Measurements from ENCODE around the gene SVOPL. TPM values are rescaled to one million over a fixed set of nuclear protein-coding genes. Genes with fewer than 3 reads are reported as not detected.

The SVOPL gene, protein sequence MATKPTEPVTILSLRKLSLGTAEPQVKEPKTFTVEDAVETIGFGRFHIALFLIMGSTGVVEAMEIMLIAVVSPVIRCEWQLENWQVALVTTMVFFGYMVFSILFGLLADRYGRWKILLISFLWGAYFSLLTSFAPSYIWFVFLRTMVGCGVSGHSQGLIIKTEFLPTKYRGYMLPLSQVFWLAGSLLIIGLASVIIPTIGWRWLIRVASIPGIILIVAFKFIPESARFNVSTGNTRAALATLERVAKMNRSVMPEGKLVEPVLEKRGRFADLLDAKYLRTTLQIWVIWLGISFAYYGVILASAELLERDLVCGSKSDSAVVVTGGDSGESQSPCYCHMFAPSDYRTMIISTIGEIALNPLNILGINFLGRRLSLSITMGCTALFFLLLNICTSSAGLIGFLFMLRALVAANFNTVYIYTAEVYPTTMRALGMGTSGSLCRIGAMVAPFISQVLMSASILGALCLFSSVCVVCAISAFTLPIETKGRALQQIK
- total RNA-seq: 1 to 10 TPM in 1 of 4 donors, under 1 TPM in 2, not detected in 1; 0.19 to 1.9 (median 0.86) TPM

DNA sequence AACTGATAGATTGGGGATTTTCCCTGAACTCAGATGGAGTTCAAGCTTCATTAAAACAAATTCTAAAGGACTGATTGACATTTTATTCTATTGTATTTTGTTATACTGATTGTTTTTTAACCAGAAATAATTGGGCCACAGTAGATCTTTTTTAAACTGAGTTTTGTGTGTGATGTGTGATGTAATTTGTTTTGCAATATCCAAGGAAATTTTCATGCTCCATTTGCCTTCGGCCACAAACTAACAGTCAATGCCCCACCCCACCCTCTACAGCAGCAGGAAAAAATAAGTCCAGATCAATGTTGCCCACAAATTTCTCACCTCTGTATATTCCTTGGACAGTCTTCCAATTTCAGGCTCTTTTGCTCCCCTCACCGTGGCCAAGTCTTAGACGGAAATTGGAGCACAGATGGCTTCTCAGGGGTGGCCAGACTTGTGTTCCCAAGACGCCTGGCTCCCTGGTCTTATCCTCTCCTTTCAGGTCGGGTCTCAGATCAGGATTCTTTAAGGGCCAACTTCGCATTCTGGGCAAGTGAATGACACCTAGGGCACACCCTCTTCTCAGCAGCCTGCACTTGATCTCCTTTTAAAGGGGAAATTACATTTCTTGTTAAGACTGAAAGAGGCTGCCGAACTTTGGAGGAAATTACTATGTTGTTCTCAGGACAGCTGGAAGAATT, at the start of gene SVOPL:
SVOPL (minus strand) TSS at position 506 of the 680 bp plus-strand sequence. CDS start 22,317 bp downstream, outside the sequence.
- Histone ChIP-seq H3K36me3 (no peaks in the 10 kb centered on the region), H3K4me3 (no peak within 1 kb of the TSS), H3K27me3 (no peaks in the 10 kb centered on the region), H3K4me1 (no peaks in the 10 kb centered on the region), H3K9me3 (no peaks in the 10 kb centered on the region), H3K27ac (no peak within 1 kb of the TSS)
- 65% methylated on average over 7 of the region's 7 CpGs for WGBS
- no peak for DNase-seq (ENCODE audit: low spot score in 2 of 2)
- TF ChIP-seq POLR2AphosphoS5 (IDR thresholded peaks at IDR 0.05) (no peak), POLR2A (IDR thresholded peaks at IDR 0.05) (no peak), EP300 (IDR thresholded peaks at IDR 0.05) (no peak)
- TF ChIP-seq, protein P1, sequence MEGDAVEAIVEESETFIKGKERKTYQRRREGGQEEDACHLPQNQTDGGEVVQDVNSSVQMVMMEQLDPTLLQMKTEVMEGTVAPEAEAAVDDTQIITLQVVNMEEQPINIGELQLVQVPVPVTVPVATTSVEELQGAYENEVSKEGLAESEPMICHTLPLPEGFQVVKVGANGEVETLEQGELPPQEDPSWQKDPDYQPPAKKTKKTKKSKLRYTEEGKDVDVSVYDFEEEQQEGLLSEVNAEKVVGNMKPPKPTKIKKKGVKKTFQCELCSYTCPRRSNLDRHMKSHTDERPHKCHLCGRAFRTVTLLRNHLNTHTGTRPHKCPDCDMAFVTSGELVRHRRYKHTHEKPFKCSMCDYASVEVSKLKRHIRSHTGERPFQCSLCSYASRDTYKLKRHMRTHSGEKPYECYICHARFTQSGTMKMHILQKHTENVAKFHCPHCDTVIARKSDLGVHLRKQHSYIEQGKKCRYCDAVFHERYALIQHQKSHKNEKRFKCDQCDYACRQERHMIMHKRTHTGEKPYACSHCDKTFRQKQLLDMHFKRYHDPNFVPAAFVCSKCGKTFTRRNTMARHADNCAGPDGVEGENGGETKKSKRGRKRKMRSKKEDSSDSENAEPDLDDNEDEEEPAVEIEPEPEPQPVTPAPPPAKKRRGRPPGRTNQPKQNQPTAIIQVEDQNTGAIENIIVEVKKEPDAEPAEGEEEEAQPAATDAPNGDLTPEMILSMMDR (IDR thresholded peaks at IDR 0.05): no peak

DNA sequence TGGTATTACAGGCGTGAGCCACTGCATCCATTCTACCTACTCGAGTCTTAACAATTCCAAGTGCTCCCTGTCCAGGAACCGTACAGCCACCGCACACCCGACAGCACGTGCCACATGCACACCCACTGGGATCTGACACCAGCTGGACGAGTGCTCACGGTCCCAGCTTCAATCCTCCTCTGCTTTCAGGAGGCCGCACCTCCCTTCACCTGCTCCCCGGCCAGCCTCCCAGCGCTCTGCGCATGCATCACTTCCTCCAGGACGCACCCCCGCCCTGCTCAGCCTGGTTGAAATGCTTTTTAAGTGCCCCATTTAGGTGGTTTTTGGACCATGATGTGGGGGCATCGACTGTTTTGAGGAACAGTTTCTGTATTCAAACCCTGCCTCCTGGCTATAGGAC, 49.3 kb upstream of the SVOPL start:
- TF ChIP-seq, protein P1 (IDR thresholded peaks at IDR 0.05): no peak
- no peak for TF ChIP-seq POLR2AphosphoS5 (IDR thresholded peaks at IDR 0.05)
- no peak for TF ChIP-seq EP300 (IDR thresholded peaks at IDR 0.05)
- TF ChIP-seq POLR2A (IDR thresholded peaks at IDR 0.05): no peak
- H3K4me1 ChIP-seq: peaks cover 7% of the 10 kb centered on the region
- 96% methylated on average over 15 of the region's 15 CpGs for WGBS
- no peaks in the 10 kb centered on the region for H3K36me3 ChIP-seq
- H3K4me3 ChIP-seq: no peak overlapping the region
- H3K9me3 ChIP-seq: no peaks in the 10 kb centered on the region
- DNase-seq (ENCODE audit: low spot score in 2 of 2): no peak
- no peaks in the 10 kb centered on the region for H3K27me3 ChIP-seq
- no peak overlapping the region for H3K27ac ChIP-seq

DNA sequence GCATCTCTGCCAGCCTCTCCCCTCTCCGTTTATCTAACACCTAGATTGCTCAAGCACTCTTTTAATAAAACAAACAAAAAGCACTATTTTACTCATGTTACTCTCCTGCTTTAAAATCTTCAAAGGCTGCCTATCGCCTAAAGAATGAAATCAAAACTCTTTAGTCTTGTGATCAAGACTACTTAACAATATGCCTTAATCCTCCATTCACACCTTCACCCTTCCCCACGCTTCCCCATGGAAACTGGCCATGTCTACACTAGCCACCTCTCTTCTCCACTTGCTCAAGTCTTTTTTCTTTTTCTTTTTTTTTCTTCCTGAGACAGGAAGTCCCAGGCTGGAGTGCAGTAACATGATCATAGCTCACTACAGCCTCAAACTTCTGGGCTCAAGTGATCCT, 48.8 kb upstream of the SVOPL start:
- H3K4me1 ChIP-seq: peaks cover 2% of the 10 kb centered on the region
- H3K4me3 ChIP-seq: no peak overlapping the region
- H3K9me3 ChIP-seq: no peaks in the 10 kb centered on the region
- no peak for DNase-seq (ENCODE audit: low spot score in 2 of 2)
- no peak overlapping the region for H3K27ac ChIP-seq
- no peaks in the 10 kb centered on the region for H3K27me3 ChIP-seq
- TF ChIP-seq EP300 (IDR thresholded peaks at IDR 0.05) (no peak), POLR2A (IDR thresholded peaks at IDR 0.05) (no peak), POLR2AphosphoS5 (IDR thresholded peaks at IDR 0.05) (no peak)
- TF ChIP-seq, protein P1 (IDR thresholded peaks at IDR 0.05): no peak
- WGBS: 74% methylated on average over 3 of the region's 3 CpGs
- H3K36me3 ChIP-seq: no peaks in the 10 kb centered on the region

DNA sequence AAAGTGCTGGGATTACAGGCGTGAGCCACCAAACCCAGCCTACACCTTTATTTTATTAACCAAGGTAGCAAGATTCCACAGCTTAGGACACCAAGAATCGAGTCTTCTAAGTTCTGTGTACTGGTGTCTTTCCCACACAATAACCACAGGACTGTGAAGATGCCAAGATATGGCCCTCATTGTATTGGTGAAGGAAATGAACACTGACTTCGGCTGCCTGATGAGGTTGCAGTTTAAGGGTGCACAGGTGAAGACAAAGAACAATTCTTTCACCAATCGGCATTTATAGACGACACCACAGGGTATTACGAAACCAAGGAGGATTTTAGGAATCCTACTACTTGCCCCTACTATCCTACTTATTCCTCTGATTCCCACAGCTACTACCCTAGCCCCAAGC, 47.5 kb upstream of the SVOPL start:
- no peaks in the 10 kb centered on the region for H3K27me3 ChIP-seq
- no peaks in the 10 kb centered on the region for H3K9me3 ChIP-seq
- DNase-seq (ENCODE audit: low spot score in 2 of 2): no peak
- no peaks in the 10 kb centered on the region for H3K4me1 ChIP-seq
- WGBS: 85% methylated on average over 6 of the region's 6 CpGs
- H3K36me3 ChIP-seq: no peaks in the 10 kb centered on the region
- TF ChIP-seq POLR2AphosphoS5 (IDR thresholded peaks at IDR 0.05) (no peak), EP300 (IDR thresholded peaks at IDR 0.05) (no peak), POLR2A (IDR thresholded peaks at IDR 0.05) (no peak)
- TF ChIP-seq, protein P1 (IDR thresholded peaks at IDR 0.05): no peak
- no peak overlapping the region for H3K27ac ChIP-seq
- H3K4me3 ChIP-seq: no peak overlapping the region

DNA sequence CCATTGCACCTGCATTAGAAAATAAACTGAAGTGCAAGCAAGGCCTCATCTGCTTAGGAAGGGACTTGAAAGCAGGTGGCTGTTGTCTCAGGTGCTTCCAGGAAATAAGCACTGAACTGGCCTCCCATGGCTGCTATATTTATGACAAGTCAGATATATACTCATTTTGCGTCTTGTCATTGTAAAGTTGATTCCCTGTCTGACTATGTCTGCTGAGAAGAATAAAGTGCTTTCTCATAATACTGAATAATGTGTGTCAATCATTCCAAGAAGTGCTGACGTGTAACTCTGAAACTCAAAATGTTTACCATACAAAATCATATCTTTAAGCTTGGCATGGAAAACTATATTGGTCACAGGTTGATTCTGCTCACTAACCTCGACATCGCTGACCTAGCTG, 44.9 kb upstream of the SVOPL start:
- H3K4me1 ChIP-seq: no peaks in the 10 kb centered on the region
- H3K9me3 ChIP-seq: no peaks in the 10 kb centered on the region
- WGBS: 83% methylated on average over 4 of the region's 4 CpGs
- H3K27me3 ChIP-seq: no peaks in the 10 kb centered on the region
- DNase-seq (ENCODE audit: low spot score in 2 of 2): no peak
- no peak overlapping the region for H3K4me3 ChIP-seq
- no peak for TF ChIP-seq POLR2A (IDR thresholded peaks at IDR 0.05)
- TF ChIP-seq, protein P1 (IDR thresholded peaks at IDR 0.05): no peak
- no peak for TF ChIP-seq EP300 (IDR thresholded peaks at IDR 0.05)
- no peak for TF ChIP-seq POLR2AphosphoS5 (IDR thresholded peaks at IDR 0.05)
- no peaks in the 10 kb centered on the region for H3K36me3 ChIP-seq
- H3K27ac ChIP-seq: no peak overlapping the region

Data from suprapubic skin (tissue), 4 donors.